Thoracic aorta (tissue), 2 donors: ENCODE measurements around the gene MSH2. TPM values are rescaled to one million over a fixed set of nuclear protein-coding genes. Genes with fewer than 3 reads are reported as not detected.

ENCODE experiments used
- ATAC-seq: fragments of 150-250 bp; one replicate; pipeline ENCODE4 v1.8.0; 2017; ENCODE audit warnings: low read depth; ENCODE audit not compliant: insufficient number of reproducible peaks, low FRiP score
- DNase-seq: peaks from one replicate; pipeline ENCODE4 v3.0.0-alpha.2; 2020; ENCODE audit warnings: low spot score
- H3K27ac ChIP-seq, 2 donors: fragments of 200-600 bp; sonication (generic); 1 replicate in 1 of 2; 2 replicates in 1 of 2; pipeline ENCODE4 v1.5.1; 2016; ENCODE audit warnings: mild to moderate bottlenecking in 2 of 2, moderate library complexity in 2 of 2
- H3K27me3 ChIP-seq: fragments of 200-600 bp; sonication (generic); replicated peaks from 2 replicates; pipeline ENCODE4 v1.6.0; 2016; ENCODE audit warnings: mild to moderate bottlenecking; ENCODE audit not compliant: insufficient read depth
- H3K36me3 ChIP-seq: fragments of 200-600 bp; sonication (generic); one replicate; pipeline ENCODE4 v1.5.1; 2016
- H3K4me1 ChIP-seq, 2 donors: fragments of 200-600 bp; sonication (generic); 1 replicate in 1 of 2; 2 replicates in 1 of 2; pipeline versions ENCODE4 v1.5.1 to v1.6.0; 2016; ENCODE audit warnings: low read depth in 2 of 2, mild to moderate bottlenecking in 1 of 2; ENCODE audit not compliant: control insufficient read depth in 1 of 2
- H3K4me3 ChIP-seq: fragments of 200-600 bp; sonication (generic); 2 replicates; pipeline ENCODE4 v1.5.1; 2016; ENCODE audit warnings: mild to moderate bottlenecking
- H3K9me3 ChIP-seq: fragments of 200-600 bp; sonication (generic); 2 replicates; pipeline ENCODE4 v1.5.1; 2016
- CTCF ChIP-seq: fragments of 200-600 bp; sonication (generic); IDR thresholded peaks from one replicate; pipeline ENCODE4 v1.5.1; 2019; ENCODE audit warnings: antibody characterized with exemption
- total RNA-seq, 2 donors: library from RNA; depleted of rRNA; stranded (reverse); fragments of >200 nt; gene quantifications; one replicate each; pipeline versions ENCODE4 v1.1.0 to v1.2.3, GENCODE V29; 2016

Gene MSH2
- total RNA-seq, 2 donors from 2014 or later, result 4.7 to 9.6 TPM

GRCh38 chr2:47488870-47489584 lies 86.1 kb downstream of the MSH2 start:
- Histone ChIP-seq H3K4me1 (no peaks in the 10 kb centered on the region), H3K4me3 (no peak overlapping the region), H3K27me3 (no peaks in the 10 kb centered on the region), H3K36me3 (no peaks in the 10 kb centered on the region), H3K27ac (no peak overlapping the region), H3K9me3 (no peaks in the 10 kb centered on the region)
- ATAC-seq (no peak), DNase-seq (no peak)
- no peak for TF ChIP-seq CTCF

DNA sequence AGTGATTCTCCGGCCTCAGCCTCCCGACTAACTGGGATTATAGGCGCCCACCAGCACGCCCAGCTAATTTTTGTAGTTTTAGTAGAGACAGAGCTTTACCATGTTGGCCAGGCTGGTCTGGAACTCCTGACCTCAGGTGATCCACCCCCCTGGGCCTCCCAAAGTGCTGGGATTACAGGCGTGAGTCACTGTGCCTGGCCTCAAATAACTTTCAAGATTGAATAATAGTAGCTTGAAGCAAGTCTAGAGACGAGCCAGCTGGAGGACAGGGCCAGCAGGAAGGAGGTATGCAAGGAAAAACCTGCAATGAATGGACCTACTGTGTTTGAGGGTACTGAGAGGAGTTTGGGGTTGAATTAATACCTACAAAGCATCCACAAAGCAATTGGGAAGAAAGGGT lies 87.5 kb downstream of the MSH2 start:
- no peak for ATAC-seq
- no peaks in the 10 kb centered on the region for H3K36me3 ChIP-seq
- H3K9me3 ChIP-seq, result no peaks in the 10 kb centered on the region
- no peaks in the 10 kb centered on the region for H3K4me1 ChIP-seq
- H3K27me3 ChIP-seq, result no peaks in the 10 kb centered on the region
- TF ChIP-seq CTCF, result no peak
- H3K27ac ChIP-seq, result no peak overlapping the region
- DNase-seq, result no peak
- no peak overlapping the region for H3K4me3 ChIP-seq

- H3K4me3 ChIP-seq, result no peak overlapping the region
- no peak for TF ChIP-seq CTCF
- no peaks in the 10 kb centered on the region for H3K4me1 ChIP-seq
- ATAC-seq (no peak), DNase-seq (no peak)
- no peaks in the 10 kb centered on the region for H3K27me3 ChIP-seq
- H3K27ac ChIP-seq, result no peak overlapping the region
- H3K36me3 ChIP-seq, result no peaks in the 10 kb centered on the region
- H3K9me3 ChIP-seq, result no peaks in the 10 kb centered on the region
Observed at GRCh38 chr2:47493317-47494035, 90.5 kb downstream of the MSH2 start.

GRCh38 chr2:47494267-47495130 lies 91.5 kb downstream of the MSH2 start:
- ATAC-seq (no peak), DNase-seq (no peak)
- H3K4me1 ChIP-seq, result no peaks in the 10 kb centered on the region
- H3K27me3 ChIP-seq, result no peaks in the 10 kb centered on the region
- H3K27ac ChIP-seq, result no peak overlapping the region
- no peaks in the 10 kb centered on the region for H3K9me3 ChIP-seq
- no peak for TF ChIP-seq CTCF
- no peaks in the 10 kb centered on the region for H3K36me3 ChIP-seq
- no peak overlapping the region for H3K4me3 ChIP-seq
